Lung (tissue), 12 donors: ENCODE data around the gene NRG2. TPM values are rescaled to one million over a fixed set of nuclear protein-coding genes. Genes with fewer than 3 reads are reported as not detected.

Source experiments
- ATAC-seq: fragments of 200-7000 bp; cut with Tn5 transposase; one replicate; pipeline ENCODE4 v1.9.1; 2020; ENCODE audit warnings: moderate number of reproducible peaks; ENCODE audit not compliant: insufficient read depth, low FRiP score
- DNase-seq, 3 donors: peaks; one replicate each; pipeline ENCODE4 v3.0.0-alpha.2; 2013 to 2017
- H3K27ac ChIP-seq, 2 donors: one replicate each; pipeline ENCODE4 v1.5.1; 2013; ENCODE audit warnings: mild to moderate bottlenecking in 2 of 2, moderate library complexity in 2 of 2, control low read depth in 1 of 2, inconsistent platforms in 1 of 2, low read depth in 1 of 2, low read length in 1 of 2
- H3K27me3 ChIP-seq, 3 donors: one replicate each; pipeline ENCODE4 v1.5.1; 2013; ENCODE audit warnings: low read length in 2 of 3; ENCODE audit not compliant: control insufficient read depth in 3 of 3, insufficient read depth in 3 of 3
- H3K36me3 ChIP-seq, 4 donors: one replicate each; pipeline ENCODE4 v1.5.1; 2013; ENCODE audit warnings: low read length in 4 of 4, mild to moderate bottlenecking in 1 of 4, moderate library complexity in 1 of 4; ENCODE audit not compliant: control insufficient read depth in 4 of 4, insufficient read depth in 4 of 4
- H3K4me1 ChIP-seq, 5 donors: one replicate each; pipeline ENCODE4 v1.5.1; 2013; ENCODE audit warnings: low read length in 5 of 5, mild to moderate bottlenecking in 2 of 5, moderate library complexity in 1 of 5; ENCODE audit not compliant: control insufficient read depth in 5 of 5, insufficient read depth in 5 of 5
- H3K4me3 ChIP-seq: one replicate; pipeline ENCODE4 v1.5.1; 2013; ENCODE audit warnings: mild to moderate bottlenecking, control low read depth, moderate library complexity
- H3K9ac ChIP-seq, 2 donors: one replicate each; pipeline ENCODE4 v1.5.1; 2013; ENCODE audit warnings: low read length in 2 of 2, control low read depth in 1 of 2; ENCODE audit not compliant: insufficient read depth in 1 of 2
- H3K9me3 ChIP-seq, 4 donors: one replicate each; pipeline ENCODE4 v1.5.1; 2013; ENCODE audit warnings: low read length in 3 of 4, mild to moderate bottlenecking in 1 of 4, moderate library complexity in 1 of 4; ENCODE audit not compliant: control insufficient read depth in 4 of 4, insufficient read depth in 3 of 4
- CTCF ChIP-seq: IDR thresholded peaks from 2 replicates; pipeline ENCODE4 v1.5.1; 2012; ENCODE audit warnings: mild to moderate bottlenecking; ENCODE audit errors: control extremely low read depth, extremely low read depth
- WGBS, 2 donors: extraction: QIAGEN DNeasy Blood & Tissue Kit; methylation state at CpG; one replicate each; pipeline ENCODE4 v1.1.7; 2013; 5-methylcytosine and 5-hydroxymethylcytosine counted together
- polyA plus RNA-seq, 2 donors: library from polyadenylated mRNA; stranded (reverse); fragments of 200-250 nt; gene quantifications; one replicate each; pipeline ENCODE4 v1.2.1, GENCODE V29; 2013
- total RNA-seq, 2 donors: library from RNA; depleted of rRNA in 1 of 2; stranded (reverse); fragments of >200 nt in 1 of 2; gene quantifications; one replicate each; pipeline ENCODE4 v1.2.1, GENCODE V29; 2014 to 2021
- donor health status: control.
- donor health status: control.
- donor health status: Bipolar disorder and iron deficiency.
- donor health status: healthy.
- donor health status: DM: yes; HTN: yes; CAD: no.

The NRG2 gene
- total and polyA plus RNA-seq, 4 donors: 0.41 to 3.0 (median 1.0) TPM

GRCh38 chr5:140025736-140026135 is 17.4 kb downstream of the NRG2 start:
- Histone ChIP-seq H3K4me3 (no peak overlapping the region), H3K4me1 (peaks cover 0 to 1% (median 0%) of the 10 kb centered on the region in 5 donors), H3K9me3 (no peaks in the 10 kb centered on the region), H3K9ac (no peak overlapping the region), H3K36me3 (no peaks in the 10 kb centered on the region), H3K27me3 (peaks cover 0 to 6% (median 2%) of the 10 kb centered on the region in 3 donors), H3K27ac (no peak overlapping the region)
- no peak for DNase-seq
- 79 to 85% methylated on average over 3 of the region's 3 CpGs for WGBS, 2 donors
- no peak for ATAC-seq
- TF ChIP-seq CTCF: no peak

GRCh38 chr5:140024928-140025327 is 18.2 kb downstream of the NRG2 start:
- H3K9ac ChIP-seq: no peak overlapping the region
- H3K27me3 ChIP-seq: peaks cover 0 to 3% (median 2%) of the 10 kb centered on the region in 3 donors
- DNase-seq (no peak), ATAC-seq (no peak)
- WGBS, 2 donors: 39 to 52% methylated on average over 1 of the region's 1 CpG
- H3K36me3 ChIP-seq: no peaks in the 10 kb centered on the region
- H3K27ac ChIP-seq: no peak overlapping the region
- no peak overlapping the region for H3K4me3 ChIP-seq
- H3K9me3 ChIP-seq: no peaks in the 10 kb centered on the region
- no peak for TF ChIP-seq CTCF
- peaks cover 0 to 3% (median 0%) of the 10 kb centered on the region in 5 donors for H3K4me1 ChIP-seq

- ATAC-seq: no peak
- peaks cover 0 to 3% (median 2%) of the 10 kb centered on the region in 3 donors for H3K27me3 ChIP-seq
- no peak for DNase-seq
- H3K9me3 ChIP-seq: no peaks in the 10 kb centered on the region
- no peak overlapping the region for H3K9ac ChIP-seq
- no peaks in the 10 kb centered on the region for H3K36me3 ChIP-seq
- H3K4me3 ChIP-seq: no peak overlapping the region
- 93 to 95% methylated on average over 6 of the region's 6 CpGs for WGBS, 2 donors
- TF ChIP-seq CTCF: no peak
- no peak overlapping the region for H3K27ac ChIP-seq
- peaks cover 0 to 11% (median 0%) of the 10 kb centered on the region in 5 donors for H3K4me1 ChIP-seq
Measured at GRCh38 chr5:140023611-140024191, 19.4 kb downstream of the NRG2 start.
